HG02759 (cell line): ENCODE results near the gene ING5.
"Not testable (repeated sequence)": the region's sequence is repeated elsewhere in the genome, so short reads cannot be mapped to it uniquely, and the experiment has no call there.

Experiments
- ATAC-seq: cut with Tn5 transposase; IDR thresholded peaks from one replicate; pipeline ENCODE4 v1.9.1; 2021; ENCODE audit warnings: mild to moderate bottlenecking, moderate library complexity; ENCODE audit not compliant: unreplicated experiment

Gene ING5

DNA sequence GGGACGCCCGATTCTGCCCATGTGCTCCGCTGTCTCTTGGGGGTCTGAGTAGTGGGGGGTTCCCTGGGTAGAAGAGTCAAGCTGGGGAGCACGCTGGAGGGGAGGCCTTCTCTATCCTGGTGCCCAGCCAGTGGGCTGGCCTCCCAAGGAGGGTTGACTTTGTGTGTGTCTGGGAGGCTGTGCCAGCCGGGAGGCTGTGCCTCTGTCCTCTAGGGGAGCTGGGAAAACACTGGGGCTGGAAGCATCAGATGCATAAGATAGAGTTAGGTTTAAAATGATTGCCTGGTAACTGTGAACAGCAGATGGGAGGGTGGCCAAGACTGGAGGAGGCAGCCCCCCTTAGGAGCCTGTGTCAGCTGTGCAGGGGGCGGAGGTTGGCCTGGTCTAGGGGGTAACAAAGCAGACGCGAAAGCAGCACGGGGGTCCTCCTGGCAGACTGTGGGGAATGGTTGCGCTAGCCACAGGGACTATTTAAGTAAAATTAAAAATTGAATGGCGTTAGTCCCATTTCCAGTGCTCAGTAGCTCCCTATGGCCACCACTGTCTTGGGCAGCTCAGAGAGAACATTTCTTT is 1.3 kb downstream of the ING5 start:
- no peak for ATAC-seq

DNA sequence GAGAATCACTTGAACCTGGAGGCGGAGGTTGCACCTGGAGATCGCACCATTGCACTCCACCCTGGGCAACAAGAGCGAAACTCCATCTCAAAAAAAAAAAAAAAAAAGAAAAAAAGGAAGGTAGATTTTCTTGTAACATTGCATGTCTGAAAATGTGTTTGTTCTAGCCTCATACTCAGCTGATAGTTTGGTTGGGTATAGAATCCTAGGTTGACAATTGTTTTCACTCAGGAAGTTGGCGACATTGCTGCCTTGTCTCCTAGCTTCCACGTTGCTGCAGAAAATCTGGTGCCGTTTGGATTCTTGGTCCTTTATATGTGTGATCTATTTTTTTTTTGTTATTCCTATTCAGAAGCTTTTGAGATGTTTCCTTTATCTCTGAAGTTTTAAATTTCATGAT is 4.7 kb downstream of the ING5 start:
- ATAC-seq = no peak

GRCh38 chr2:241708879-241709278 is 7.0 kb downstream of the ING5 start:
- no peak for ATAC-seq

DNA sequence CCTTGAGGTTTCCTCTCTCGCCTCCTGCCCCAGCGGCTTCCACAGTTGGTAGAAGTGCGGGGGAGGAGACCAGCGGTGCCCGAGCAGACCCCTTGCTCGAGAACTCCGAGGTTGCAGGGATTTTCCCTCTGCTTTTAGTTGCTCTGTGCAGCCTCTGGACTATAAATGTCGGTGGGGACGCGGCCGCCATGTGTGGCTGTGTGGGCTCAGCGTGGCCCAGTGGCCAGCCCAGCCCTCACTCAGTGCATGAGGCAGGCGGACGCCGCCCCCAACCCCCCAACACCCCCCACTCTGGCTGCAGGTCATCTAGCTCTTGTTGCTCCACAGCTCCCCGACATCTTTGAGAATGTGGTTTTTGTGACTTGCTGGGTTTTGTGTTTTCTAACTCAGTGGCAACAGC is 17.3 kb downstream of the ING5 start:
- no peak for ATAC-seq

GRCh38 chr2:241720099-241720498 is 18.3 kb downstream of the ING5 start:
- ATAC-seq = no peak

DNA sequence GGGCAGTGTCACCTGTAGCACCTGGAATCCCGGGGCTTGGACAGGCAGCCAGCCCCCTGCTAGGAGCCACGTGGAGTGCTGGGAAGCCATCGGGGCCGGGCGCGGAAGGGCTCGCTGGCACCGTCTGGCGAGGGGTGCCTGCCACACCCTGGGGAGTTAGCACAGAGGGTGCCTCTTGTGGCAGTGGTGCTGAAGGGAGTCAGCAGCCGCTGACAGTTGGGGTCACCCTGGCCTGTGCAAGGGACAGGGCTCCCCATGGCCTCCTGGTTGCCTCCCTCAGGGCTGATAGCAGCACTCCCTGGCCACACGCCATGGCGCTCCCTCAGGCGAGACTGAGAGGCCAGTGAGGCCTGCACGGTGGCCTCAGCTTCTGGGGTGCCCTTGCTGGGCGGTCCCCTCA is 18.7 kb downstream of the ING5 start:
- no peak for ATAC-seq

GRCh38 chr2:241721852-241722251 is 20.0 kb downstream of the ING5 start:
- ATAC-seq = no peak

- ATAC-seq = no peak
Observed at GRCh38 chr2:241722896-241723454, 21.1 kb downstream of the ING5 start.

GRCh38 chr2:241724259-241724974 is 22.6 kb downstream of the ING5 start:
- ATAC-seq = no peak

- no peak for ATAC-seq
Observed at GRCh38 chr2:241724975-241725870, 23.4 kb downstream of the ING5 start.

- ATAC-seq = no peak
Observed at GRCh38 chr2:241726459-241726858, 24.6 kb downstream of the ING5 start.

GRCh38 chr2:241728000-241728399 is 26.2 kb downstream of the ING5 start:
- no peak for ATAC-seq

DNA sequence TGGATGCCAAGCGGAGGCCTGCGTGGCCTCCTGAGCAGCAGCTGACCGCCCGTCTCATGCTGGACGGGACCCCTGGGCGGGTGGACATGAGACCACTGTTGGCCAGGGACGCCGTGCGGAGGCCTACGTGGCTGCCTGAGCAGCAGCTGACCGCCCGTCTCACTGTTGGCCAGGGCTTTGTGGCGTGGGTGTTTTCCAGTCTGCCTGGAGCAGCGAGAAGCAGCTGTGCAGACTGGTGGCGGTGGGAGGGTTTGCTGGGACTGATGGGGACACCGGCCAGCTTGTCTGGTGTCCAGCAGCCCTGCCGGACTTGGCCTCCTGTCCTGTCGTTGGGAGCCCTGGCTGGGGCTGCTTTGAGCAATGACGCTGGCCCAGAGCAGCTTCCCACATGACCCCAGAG is 26.8 kb downstream of the ING5 start:
- no peak for ATAC-seq

- ATAC-seq = no peak
Observed at GRCh38 chr2:241729868-241730267, 28.0 kb downstream of the ING5 start.

DNA sequence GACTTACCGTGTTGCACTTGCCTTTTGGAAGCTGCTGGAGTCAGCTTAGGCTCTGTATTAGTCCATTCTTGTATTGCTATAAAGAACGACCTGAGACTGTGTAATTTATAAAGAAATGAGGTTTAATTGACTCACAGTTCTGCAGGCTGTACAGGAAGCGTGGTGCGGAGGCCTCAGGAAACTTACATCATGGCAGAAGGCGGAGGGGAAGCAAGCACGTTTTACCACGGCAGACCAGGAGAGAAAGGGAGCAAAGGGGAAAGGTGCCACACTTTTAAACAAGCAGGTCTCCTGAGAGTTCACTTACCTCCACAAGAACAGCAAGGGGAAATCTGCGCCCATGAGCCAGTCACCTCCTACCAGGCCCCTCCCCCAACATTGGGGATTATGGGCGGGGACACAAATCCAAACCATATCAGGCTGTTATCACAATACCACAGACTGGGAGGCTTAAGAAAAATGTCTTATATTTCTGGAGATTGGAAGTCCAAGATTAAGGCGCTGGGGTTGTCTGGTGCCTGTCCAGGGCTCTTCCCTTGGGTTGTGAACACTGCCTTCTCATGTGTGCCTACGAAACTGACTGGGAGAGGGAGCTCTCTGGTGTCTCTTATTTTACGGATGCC is 28.9 kb downstream of the ING5 start:
- ATAC-seq = no peak

DNA sequence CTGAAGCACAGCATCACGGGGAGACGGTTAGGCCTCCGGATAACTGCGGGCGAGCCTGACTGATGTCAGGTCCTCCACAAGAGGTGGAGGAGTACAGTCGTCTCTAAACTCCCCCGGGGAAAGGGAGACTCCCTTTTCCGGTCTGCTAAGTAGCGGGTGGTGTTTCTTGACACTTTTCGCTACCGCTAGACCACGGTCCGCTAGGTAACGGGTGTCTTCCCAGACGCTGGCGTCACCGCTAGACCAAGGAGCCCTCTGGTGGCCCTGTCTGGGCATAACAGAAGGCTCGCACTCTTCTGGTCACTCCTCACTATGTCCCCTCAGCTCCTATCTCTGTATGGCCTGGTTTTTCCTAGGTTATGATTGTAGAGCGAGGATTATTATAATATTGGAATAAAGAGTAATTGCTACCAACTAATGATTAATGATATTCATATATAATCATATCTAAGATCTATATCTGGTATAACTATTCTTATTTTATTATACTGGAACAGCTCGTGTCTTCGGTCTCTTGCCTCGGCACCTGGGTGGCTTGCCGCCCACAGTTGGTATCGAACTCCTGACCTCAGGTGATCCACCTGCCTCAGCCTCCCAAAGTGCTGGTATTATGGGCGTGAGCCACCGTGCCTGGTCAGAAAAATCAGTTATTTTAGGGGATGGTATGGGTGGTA is 30.8 kb downstream of the ING5 start:
- ATAC-seq = not testable (repeated sequence)

GRCh38 chr2:241733391-241734207 is 31.8 kb downstream of the ING5 start:
- ATAC-seq = no peak

GRCh38 chr2:241734208-241734466 is 32.3 kb downstream of the ING5 start:
- ATAC-seq = peak; percentile 27

- peak; percentile 78 for ATAC-seq
Observed at GRCh38 chr2:241734467-241735208, 32.8 kb downstream of the ING5 start, which contains the start of gene D2HGDH. TSS of gene D2HGDH (plus strand) at chr2:241734630. CDS start at chr2:241735225, 595 bp downstream.
